NCI-H1417 (cell line): Measurements from ENCODE around the gene DUSP14.

ENCODE experiments used
- DNase-seq, 3 experiments: peaks; one replicate each; lab custom pipeline; 2025; lab: John Stamatoyannopoulos, UW

Gene DUSP14

DNA sequence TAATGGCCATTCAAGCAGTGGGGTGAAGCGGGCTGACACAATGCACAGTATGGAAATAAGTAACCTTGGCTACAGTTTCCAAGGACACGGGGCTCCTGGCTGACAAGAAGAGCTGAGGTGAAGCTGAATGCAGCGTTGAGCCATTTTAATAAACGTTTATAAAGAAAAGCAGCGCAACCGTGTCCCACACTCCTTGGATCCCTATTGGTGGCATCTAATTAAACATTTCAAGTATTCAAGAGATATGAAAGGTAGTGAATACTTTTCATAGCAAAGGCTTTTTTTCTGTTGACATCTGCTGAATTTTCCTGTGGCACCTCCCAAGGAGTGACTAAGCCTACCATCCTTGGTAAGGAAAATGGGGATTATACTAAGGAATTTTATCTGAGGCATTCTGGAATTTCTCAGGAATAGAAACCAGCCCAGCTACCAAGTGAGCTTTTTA, 26.5 kb downstream of the DUSP14 start:
- peak; percentile 37 to 92 (median 63) for DNase-seq

DNA sequence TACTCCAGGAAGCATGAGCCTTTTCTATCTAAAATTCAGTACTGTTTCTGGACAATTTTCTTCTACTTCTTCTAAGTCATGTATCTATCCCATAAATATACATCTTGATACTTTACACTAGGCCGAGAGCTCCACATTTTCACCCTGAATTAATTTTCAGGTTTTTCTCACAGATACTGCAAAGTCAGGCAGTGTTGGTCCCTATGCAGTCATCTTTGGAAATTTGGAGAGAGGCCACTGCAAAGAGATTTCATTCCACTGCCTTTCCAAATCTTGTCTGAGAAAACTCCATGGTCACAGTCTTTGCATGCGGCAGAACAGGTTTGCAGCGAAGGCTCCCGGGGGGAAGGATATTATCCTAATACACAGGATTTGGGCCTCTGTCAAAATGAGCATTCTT, 28.2 kb downstream of the DUSP14 start:
- DNase-seq, result no peak

DNA sequence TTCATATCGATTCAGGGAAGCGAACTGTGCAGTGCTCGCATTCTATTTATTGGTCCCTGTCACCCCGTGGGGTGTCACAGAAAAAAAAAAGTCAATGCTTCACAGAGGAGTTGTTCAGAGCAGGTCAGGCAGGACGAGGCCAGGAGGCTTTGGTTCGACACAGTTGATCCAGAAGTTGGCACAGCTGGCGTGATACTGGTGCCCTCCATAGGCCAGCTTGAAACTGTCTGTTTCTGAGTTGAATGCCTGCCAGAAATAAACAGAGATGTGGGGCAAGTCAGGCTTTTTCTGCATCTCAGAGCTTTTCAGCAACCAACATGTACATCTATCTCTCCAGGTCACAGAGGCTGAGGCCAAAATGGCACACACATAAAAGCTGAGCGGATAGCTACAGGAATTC, 29.1 kb downstream of the DUSP14 start:
- DNase-seq, result no peak

DNA sequence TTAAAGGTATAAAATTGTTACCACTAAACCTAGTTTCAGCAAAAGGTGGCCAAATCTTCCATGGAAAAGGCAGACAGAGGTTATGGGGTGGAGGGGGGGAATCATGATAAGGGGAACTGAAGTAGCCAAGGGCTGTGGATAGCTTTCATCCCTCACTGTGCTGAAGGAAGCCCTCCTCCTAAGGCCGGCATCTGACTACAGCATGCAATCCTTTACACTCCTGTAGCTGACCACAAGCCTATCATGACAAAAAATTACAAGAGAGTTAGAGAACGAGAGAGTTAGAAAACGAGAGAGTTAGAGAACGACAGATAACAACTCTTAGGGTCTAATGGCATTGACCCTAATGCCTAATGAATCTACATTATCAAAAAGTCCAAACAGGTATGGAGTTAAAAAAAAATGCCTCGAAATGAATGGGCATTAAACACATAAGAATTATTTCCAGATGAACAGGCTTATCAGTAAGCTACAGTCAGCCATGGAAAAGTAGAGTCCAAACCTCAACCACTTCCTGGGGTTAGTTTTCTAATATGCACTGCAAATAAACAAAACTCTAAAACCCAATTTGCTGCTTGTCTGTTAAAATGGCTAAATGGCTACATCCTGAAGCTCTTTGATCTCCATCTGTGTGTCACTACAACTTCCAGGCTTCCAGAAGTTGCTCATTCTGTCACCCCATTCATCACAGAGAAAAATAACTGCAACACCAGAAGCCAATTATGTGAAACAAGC, 29.7 kb downstream of the DUSP14 start:
- no peak for DNase-seq

DNA sequence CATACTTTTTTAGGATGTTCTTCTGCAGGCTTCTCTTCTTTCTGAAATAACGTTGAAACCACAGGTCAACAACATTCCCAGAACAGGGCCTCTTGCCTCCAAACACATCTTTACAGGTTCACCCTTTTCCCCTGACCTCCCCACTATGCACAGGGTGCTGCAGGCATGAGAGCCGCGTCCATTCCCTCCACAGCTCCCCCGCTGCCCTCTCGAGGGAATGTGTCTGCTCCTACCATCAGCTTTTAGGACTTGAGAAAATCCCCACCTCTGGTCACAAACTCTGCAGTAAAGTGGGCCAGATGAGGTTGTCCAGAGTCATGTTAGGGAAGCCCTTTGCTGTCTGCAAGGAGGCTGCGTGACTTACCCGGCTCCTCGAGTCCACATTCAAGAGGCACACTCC, 30.5 kb downstream of the DUSP14 start:
- no peak for DNase-seq

DNA sequence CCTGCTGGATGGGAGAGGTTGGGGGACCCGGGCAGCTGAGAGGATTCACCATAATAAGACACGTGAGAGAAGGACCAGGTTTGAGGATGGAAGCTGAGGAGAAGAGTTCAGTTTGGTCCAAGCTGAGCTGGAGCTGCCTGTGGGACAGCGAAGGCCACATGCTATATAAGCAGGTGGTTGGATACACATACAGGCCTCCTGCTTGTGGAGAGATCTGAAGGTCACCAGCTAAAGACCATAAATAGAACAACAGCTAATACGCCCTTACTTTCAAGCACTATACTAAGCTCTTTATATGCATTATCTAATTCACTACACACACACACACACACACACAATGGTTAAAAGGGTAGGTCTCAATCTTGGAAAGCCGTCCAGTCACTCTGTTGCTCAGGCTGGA, 32.1 kb downstream of the DUSP14 start:
- no peak for DNase-seq

DNA sequence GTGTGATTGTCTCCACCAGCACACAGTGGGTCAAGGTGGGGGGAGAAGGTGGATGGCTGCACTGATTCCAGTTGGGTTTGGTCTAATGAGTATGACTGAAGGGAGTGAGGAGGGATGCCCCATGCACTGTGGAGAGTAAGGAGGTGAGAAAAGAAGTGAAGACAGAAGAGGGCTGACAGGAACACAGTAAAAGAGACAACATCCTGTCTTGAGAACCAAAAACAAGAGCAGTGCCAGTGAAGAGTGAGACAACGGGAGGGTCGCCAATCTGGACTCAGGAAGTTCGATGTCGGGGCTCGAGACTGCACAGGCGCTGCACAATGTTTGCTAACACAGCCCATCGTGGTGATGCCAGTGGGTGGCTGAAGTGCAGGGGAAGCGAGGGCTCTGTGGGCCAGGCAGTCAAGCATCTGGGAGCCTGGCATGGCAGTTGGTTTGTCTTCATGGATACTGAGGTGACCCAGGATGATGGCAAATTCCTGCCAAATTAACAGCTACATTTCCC, 34.1 kb downstream of the DUSP14 start:
- no peak for DNase-seq

DNA sequence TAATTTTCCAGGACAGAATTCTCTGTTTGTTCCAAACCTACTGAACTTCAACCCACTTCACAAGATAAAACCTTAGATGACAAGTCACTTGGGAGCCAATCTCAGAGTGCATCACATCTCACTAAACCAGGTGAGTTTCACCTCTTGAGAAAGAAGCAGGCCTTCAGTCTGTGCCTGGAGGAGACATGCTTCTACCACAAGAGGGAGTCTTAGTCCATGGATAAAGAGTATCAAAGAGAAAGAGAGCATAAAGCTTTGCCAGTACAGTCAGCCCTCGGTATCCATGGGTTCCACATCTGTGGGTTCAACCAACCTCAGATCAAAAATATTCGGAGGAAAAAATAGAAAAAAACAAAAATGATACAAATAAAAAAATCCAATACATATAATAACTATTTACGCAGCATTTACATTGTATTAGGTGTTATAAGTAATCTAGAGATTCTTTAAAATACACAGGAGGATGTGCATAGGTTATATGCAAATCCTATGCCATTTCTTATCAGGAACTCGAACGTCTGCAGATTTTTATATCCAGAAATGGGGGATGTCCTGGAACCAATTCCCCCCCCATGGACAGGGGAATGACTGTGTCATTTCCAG, 37.7 kb downstream of the DUSP14 start:
- DNase-seq, result peak in 2 of 3 experiments; percentile 21 to 71

DNA sequence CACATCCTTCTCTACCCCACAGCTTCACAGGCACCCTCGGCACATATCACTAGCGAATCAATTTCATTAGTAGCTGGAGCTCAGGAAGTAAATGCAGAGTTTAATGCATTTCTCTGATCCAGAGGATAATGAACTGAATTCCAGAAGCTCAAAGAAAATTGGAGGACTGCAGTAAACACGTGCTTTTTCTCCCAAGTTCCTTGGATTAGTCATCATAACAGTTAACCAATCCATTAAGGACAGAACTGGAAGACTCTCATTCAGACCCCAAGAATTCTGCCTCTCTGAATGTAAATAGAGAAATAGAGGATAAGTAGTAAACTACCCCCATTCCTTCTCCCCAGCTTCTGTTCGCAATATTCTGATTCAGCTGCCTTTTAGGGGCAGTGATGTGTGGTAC, 40.7 kb downstream of the DUSP14 start:
- no peak for DNase-seq

DNA sequence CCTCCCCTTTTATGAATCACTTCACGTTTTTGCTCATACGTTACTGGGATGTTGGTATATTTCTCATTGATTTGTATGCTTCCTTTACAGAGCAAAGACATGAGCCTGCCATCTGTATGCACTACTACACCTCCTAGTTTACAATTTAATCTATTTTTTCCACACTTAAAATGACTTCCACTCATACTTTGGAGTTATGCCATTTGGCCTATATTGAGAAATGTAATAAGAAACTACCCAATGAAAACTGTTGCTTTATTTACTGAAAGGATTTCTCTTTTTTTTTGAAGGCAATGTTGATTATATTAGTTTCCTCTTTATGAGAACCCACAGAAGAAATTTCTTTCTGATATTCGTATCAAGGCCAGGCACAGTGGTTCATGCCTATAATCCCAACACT, 43.1 kb downstream of the DUSP14 start:
- DNase-seq, result no peak

DNA sequence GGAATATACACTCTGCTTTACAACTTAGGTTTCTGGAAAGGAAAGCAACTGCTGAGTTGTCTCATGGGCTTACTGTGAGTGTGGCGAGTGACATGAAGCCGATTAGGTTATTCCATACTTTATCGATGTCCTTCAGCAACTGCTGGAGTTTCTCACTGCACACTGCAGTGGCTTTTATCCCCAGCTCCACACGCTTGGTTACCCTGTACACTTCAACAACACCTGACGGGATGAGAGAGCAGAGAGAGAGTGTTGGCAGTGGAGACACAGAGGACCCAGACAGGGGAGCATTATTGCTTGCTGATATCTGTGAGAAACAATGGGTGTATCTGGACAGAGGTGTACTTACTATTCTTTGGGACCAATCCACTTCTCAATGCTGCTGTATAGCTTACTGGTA, 46.2 kb downstream of the DUSP14 start:
- no peak for DNase-seq

DNA sequence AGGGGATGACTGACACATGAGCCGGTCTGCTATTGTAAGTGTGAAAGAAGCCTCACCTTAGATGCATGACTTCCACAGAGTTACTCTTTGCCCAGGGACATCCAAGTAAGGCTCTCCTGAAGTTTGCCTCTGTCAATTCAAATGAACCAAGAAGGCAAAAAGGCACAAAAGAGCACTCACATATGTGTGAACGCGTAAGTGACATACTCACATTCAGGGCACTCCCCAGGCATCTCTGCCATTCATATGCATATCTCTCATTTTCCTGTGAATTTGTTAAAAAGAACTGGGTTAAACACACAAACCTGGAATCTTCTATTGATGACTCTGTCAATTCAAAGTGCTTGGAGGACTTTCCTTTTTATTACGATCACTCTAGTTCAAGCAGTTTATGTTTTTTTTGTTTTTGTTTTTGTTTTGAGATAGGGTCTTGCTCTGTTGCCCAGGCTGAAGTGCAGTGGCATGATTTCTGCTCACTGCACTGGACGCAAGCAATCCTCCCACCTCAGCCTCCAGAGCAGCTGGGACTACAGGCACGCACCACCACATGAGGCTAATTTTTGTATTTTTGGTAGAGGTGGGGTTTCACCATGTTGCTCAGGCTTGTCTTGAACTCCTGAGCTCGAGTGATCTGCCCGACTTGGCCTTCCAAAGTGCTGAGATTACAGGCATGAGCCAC, 49.4 kb downstream of the DUSP14 start:
- no peak for DNase-seq

DNA sequence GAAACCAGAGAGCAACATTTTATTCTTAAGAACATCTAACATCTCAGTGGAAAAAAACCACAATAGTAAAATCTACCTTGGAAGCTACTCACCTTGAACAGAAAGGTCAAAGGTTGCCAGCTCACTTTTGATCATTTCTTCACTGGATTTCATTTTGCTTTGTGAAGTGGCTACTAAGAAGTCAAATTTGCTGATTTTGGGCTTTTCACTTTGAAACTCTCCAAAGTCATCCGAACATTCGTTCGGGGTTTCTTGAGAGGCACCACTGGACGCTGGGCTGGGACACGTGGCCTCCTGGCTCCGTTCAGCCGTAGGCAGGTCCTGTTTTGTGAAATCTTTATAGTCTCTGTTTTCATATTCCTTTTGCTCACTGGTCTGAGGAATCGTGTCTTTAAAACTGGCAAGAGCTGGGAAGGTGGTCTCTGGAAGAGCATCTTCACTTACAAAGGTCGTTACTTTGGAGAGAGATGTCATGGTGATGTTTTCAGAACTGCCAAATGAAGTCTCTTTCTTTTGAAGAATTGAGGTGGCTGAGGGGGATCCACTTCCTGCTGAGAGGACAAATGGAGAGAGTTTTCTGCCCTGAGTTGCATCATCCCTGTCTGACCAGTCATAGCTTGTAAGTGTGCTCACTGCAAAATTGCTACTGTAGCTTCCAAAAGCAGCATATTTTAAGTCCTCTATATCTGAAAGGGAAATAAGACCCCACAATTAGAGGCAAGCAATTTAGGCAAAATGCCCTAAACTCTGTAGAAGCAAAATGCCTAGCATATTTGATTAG, 52.4 kb downstream of the DUSP14 start:
- no peak for DNase-seq

DNA sequence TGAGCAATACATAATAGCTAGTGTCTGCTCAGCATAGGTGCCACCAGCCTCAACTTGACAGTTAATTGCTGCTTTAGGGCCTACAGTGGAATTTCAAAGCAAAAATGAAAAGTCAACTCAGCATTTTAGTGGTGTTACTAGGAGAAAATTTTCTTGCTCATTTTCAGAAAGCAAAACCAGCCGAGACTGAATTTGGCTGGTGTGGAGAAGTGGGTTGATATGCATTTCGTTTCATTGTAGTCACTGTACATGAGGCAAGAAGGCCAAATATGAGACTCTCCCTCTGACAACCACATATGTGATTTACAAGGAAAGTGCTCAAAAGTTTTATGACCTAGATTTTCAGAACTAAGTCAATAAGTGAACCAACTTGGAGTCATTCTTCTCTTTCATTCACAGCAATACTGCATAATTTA, 54.0 kb downstream of the DUSP14 start:
- no peak for DNase-seq

DNA sequence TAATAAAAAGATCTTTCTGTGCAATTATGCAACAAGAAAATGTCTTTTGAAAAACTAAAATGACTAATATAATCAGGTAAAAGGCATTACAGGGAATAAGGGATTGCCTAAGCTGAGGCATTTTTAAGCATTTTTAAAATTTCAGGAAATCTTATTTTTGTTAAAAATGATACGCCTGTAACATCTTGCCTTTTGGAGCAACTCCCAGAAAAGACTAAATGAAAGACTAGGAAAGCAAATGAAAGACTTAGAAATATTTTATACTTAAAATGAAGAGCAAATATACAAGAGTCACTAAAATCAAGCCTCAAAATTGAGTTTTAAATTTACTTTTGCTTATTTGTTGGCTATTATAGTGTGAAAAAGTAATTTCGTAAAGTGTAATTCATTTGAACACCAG, 55.8 kb downstream of the DUSP14 start:
- DNase-seq, result no peak

DNA sequence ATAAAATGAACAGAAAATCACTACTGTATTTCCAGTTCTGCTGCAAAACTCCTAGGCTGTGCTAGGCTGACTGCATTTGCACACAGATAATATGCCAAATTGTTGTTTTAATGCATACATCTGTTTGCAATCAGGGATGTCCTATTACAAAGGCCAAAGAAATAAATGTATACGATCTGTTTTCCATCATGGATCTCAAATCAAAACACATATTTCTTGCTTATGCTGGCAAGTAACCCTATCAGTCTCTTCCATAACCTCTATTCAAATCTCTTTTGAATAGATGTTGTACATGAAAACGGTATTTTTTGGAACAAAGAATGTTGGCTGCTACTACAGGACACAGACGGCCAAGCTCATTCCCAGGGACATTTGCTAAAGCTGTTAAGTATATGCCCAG, 56.6 kb downstream of the DUSP14 start:
- DNase-seq, result no peak

DNA sequence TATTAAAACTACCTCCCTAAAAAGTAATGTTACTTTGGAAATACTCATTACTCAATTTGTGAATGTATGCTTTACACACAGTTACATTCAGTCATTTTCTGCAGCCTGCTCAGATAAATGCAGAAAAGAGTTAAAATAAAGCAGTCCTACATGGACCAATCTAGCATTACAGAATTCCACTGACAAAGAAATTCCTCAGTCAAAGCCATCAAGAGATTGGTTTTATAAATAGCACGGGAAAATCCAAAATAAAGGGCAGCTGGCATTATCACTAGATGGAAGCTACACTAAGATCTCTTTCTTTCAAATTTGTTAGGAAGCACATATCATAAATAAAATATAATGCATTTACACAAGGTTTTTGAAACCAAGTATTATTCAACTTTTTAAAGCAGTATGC, 58.3 kb downstream of the DUSP14 start:
- no peak for DNase-seq

DNA sequence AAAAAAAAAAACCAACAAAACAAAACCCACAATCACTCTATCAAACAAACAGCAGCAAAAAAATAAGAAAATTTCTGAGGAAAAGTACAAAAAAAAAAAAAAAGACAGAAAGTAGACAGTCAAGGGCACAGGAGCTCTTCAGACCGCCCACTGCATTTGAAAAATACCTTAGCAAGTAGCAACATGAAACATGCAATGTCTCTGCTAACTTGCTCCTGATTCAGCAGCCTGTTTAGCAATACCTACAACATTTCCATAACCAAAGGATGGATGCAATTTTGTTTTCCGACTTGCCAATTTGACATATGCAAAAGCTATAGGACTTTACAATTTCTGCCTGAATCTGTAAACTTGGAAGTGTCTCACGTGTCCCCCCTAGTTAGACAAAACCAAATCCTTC, 62.1 kb downstream of the DUSP14 start:
- no peak for DNase-seq

DNA sequence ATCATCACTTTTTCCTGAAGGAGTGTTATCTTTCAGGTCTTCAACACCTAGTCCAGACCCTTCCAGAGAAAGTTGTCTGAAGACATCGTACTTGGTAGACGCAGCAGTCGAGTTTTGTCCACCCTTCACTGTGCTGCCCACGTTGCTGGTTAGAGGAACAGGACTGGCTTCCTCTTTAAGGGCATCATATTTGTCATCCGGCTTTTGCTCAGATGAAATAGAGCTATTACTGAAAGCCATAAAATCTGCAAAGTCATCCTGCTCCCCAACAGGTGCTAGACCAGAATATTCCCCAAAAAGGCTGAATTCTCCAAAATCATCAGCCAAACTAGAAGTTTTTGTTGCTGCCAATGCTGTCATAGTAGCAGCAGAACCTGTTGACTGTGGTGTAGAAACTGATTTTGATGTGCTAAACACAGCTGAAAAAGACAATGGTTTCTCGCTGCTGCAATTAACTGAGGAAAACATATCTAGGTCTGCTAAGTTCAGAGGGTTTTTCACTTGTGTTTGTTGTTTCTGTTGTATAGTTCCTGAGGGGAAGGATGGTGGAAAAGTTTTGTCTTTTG, 63.8 kb downstream of the DUSP14 start:
- no peak for DNase-seq

DNA sequence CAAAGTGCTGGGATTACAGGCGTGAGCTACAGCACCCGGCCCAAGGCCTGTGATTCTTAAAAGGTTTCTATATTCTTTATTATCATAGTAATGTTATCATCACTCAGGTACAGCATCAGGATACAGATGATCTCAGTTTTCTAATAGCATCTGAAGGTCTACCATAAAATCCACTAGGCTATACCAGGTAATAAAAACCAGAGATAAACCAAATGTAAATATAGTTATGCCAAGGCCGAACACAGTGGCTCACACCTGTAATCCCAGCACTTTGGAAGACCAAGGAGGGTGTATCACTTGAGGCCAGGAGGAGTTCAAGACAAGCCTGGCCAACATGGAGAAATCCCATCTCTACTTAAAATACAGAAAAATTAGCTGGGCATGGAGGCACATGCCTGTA, 65.7 kb downstream of the DUSP14 start:
- DNase-seq, result no peak

DNA sequence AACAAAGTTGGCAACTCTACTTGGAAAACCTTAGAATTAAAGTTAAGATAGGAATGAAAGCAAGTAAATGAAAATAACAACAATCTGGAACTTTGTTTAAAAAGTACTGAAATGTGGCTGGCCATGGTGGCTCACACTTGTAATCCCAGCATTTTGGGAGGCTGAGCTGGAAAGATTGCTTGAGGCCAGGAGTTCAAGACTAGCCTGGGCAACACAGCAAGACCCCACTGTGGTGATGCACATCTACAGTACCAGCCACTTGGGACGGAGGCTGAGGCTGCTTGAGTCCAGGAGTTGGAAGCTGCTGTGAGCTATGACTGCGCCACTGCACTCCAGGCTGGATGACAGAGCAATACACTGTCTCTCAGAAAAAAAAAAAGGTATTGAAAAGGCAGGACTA, 67.8 kb downstream of the DUSP14 start:
- no peak for DNase-seq

DNA sequence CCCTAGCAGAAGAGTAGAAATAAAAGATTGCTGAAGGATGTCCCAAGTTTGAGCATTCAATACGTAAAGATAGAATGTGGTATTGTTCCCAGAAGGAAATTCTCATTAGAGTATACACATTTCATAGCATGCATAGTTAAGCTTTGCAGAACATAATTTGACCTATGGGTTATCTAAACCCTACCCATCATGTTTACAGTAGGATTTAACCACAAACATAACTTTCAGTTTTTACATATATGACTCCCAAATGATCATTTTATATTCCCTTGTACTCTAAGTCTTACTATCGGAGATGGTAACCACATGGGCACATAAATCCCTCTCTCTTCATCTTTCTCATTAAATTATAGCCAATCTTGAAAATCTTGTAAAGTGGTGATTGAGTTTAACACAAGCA, 68.6 kb downstream of the DUSP14 start:
- no peak for DNase-seq
